PC-9 (cell line): ENCODE data around the gene LAD1. TPM values are rescaled to one million over a fixed set of nuclear protein-coding genes. Genes with fewer than 3 reads are reported as not detected.

Experiments used
- BruUV-seq: library from RNA; stranded (reverse); fragments of 400-500 nt; replicated peaks from 2 replicates; lab custom pipeline; 2021; lab: Mats Ljungman, UMichigan
- CTCF ChIA-PET: fragments of 300-600 bp; sonication (Branson Sonifier 250); formaldehyde crosslinking; loops from one replicate; lab custom pipeline; 2022; ENCODE audit warnings: antibody characterized with exemption; lab: Charles Lee
- POLR2A ChIA-PET: fragments of 300-600 bp; sonication (Branson Sonifier 250); formaldehyde crosslinking; loops from one replicate; lab custom pipeline; 2022; ENCODE audit warnings: antibody characterized with exemption; ENCODE audit not compliant: unreplicated experiment; lab: Charles Lee
- DNase-seq, 2 experiments: peaks; one replicate each; pipeline versions ENCODE4 v3.0.0 to v3.0.0-alpha.2; 2015 to 2022; ENCODE audit warnings: mixed read lengths in 1 of 2
- H2AFZ ChIP-seq: fragments of 200-600 bp; sonication (generic); 2 replicates; pipeline ENCODE4 v1.8.1; 2017; ENCODE audit warnings: antibody characterized with exemption
- H3F3A ChIP-seq: fragments of 200-600 bp; sonication (generic); 2 replicates; pipeline ENCODE4 v1.8.1; 2017; ENCODE audit warnings: antibody characterized with exemption, mild to moderate bottlenecking, low read depth; ENCODE audit not compliant: insufficient read depth
- H3K27ac ChIP-seq: fragments of 200-600 bp; sonication (generic); 2 replicates; pipeline ENCODE4 v1.6.1; 2016; ENCODE audit warnings: mixed run types
- H3K27me3 ChIP-seq: fragments of 200-600 bp; sonication (generic); 2 replicates; pipeline ENCODE4 v1.6.1; 2016; ENCODE audit warnings: low read depth, mixed run types; ENCODE audit not compliant: insufficient read depth
- H3K36me3 ChIP-seq: fragments of 200-600 bp; sonication (generic); 2 replicates; pipeline ENCODE4 v1.6.1; 2016; ENCODE audit warnings: low read depth, mixed run types
- H3K4me1 ChIP-seq: fragments of 200-600 bp; sonication (generic); replicated peaks from 2 replicates; pipeline ENCODE4 v1.6.1; 2016; ENCODE audit warnings: mixed run types; ENCODE audit not compliant: insufficient read depth
- H3K4me2 ChIP-seq: fragments of 200-600 bp; sonication (generic); 2 replicates; pipeline ENCODE4 v1.6.1; 2017; ENCODE audit warnings: mixed run types
- H3K4me3 ChIP-seq: fragments of 200-600 bp; sonication (generic); 2 replicates; pipeline ENCODE4 v1.6.1; 2016; ENCODE audit warnings: mixed run types
- H3K79me2 ChIP-seq: fragments of 200-600 bp; sonication (generic); 2 replicates; pipeline ENCODE4 v1.6.1; 2017; ENCODE audit warnings: low read depth, mixed run types
- H3K9me2 ChIP-seq: fragments of 200-600 bp; sonication (generic); 2 replicates; pipeline ENCODE4 v1.8.1; 2017; ENCODE audit warnings: mild to moderate bottlenecking; ENCODE audit not compliant: insufficient read depth
- H3K9me3 ChIP-seq: fragments of 200-600 bp; sonication (generic); 2 replicates; pipeline ENCODE4 v1.8.1; 2016; ENCODE audit warnings: low read depth; ENCODE audit not compliant: insufficient read depth
- H4K20me1 ChIP-seq: fragments of 200-600 bp; sonication (generic); 2 replicates; pipeline ENCODE4 v1.8.1; 2017; ENCODE audit not compliant: insufficient read depth
- EZH2 ChIP-seq: fragments of 200-600 bp; sonication (generic); IDR thresholded peaks from 2 replicates; pipeline ENCODE4 v1.8.0; 2017; ENCODE audit warnings: antibody characterized with exemption, low read depth
- intact Hi-C: fragments of 100-400 bp; cut with micrococcal nuclease; formaldehyde crosslinking; loops from one replicate; pipeline ENCODE4 v1.10.0; 2022; ENCODE audit not compliant: unreplicated experiment
- total RNA-seq: library from RNA; stranded (reverse); gene quantifications from 2 replicates; pipeline ENCODE4 v1.2.3, GENCODE V29; 2021
- TF ChIP-seq, protein P1 (sequence below): fragments of 200-600 bp; sonication (generic); conservative IDR thresholded peaks from 2 replicates; pipeline ENCODE4 v1.6.1; 2017; ENCODE audit warnings: mixed run types, antibody characterized with exemption, mild to moderate bottlenecking, moderate library complexity

The LAD1 gene
- total RNA-seq, 1 experiment from 2014 or later, result 54.7 TPM

DNA sequence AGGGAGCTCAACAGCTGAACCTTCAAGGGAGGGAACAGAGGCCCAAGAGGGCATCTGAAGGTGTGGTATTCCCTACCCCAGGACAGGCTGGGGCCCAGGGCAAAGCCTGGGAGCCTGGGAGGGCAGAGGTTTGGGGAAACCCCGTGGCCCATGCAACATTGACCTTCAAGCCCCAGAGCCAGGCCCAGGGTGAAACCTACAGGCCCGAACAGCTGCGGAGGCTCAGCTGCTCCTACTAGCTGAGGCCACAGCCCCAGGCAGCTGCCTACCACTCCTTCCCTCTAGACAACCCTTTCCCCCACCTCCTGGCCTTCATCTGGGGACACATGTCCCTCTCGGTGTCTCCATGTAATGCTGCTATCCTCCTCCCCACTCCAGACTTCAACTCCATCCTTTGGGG lies 3.2 kb downstream of the LAD1 start:
- no peak for DNase-seq
- ChIA-PET POLR2A (no interaction called here), CTCF (interaction anchor here (0.8 to 2.9 kb wide), 2 partner anchors 11 to 117 kb away, joined by 3 to 15 read pairs; no protein-coding TSS in a partner anchor)
- no peaks in the 10 kb centered on the region for H3K9me2 ChIP-seq
- no peak overlapping the region for H2AFZ ChIP-seq
- TF ChIP-seq EZH2, result no peak
- TF ChIP-seq, protein P1, sequence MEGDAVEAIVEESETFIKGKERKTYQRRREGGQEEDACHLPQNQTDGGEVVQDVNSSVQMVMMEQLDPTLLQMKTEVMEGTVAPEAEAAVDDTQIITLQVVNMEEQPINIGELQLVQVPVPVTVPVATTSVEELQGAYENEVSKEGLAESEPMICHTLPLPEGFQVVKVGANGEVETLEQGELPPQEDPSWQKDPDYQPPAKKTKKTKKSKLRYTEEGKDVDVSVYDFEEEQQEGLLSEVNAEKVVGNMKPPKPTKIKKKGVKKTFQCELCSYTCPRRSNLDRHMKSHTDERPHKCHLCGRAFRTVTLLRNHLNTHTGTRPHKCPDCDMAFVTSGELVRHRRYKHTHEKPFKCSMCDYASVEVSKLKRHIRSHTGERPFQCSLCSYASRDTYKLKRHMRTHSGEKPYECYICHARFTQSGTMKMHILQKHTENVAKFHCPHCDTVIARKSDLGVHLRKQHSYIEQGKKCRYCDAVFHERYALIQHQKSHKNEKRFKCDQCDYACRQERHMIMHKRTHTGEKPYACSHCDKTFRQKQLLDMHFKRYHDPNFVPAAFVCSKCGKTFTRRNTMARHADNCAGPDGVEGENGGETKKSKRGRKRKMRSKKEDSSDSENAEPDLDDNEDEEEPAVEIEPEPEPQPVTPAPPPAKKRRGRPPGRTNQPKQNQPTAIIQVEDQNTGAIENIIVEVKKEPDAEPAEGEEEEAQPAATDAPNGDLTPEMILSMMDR, result no peak
- H4K20me1 ChIP-seq, result peaks cover 28% of the 10 kb centered on the region
- no peak overlapping the region for H3K27ac ChIP-seq
- intact Hi-C loops, result loop anchor here (2.0 to 5.0 kb wide), 3 partner anchors 19 to 94 kb away; partner anchors contain the start of gene TNNT2
- H3K4me3 ChIP-seq, result no peak overlapping the region
- 0 out of 2 replicates have a peak, but pooled peaks cover 3% of the 10 kb centered on the region for H3K36me3 ChIP-seq
- no peaks in the 10 kb centered on the region for H3K9me3 ChIP-seq
- peak overlapping the region; percentile 99; the same call in 1 of the 2 replicates for H3K4me2 ChIP-seq
- H3K4me1 ChIP-seq, result peaks cover 42% of the 10 kb centered on the region
- H3F3A ChIP-seq, result peaks cover 21% of the 10 kb centered on the region; the same call in 1 of the 2 replicates
- peaks cover 87% of the 10 kb centered on the region for H3K79me2 ChIP-seq
- H3K27me3 ChIP-seq, result no peaks in the 10 kb centered on the region
- BruUV-seq, result no TSS peak

DNA sequence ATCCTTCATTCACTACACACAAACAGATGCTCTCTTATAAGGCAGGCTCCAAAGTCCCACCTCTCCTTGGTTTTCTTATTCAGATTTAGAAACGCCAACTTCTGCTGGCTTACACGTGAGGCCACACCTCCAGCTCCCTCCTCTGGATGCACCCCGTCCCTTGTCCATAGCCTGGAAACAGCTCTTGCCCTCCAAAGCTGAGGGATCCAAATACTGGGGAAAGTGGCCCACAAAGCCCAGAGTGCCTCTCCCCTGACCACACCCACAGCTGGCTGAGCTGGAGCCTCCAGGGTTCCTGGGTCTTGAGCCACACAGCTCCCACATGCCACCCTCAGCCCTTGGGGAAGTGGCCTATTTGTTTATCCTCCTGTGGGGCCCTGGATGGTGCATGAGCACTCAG lies 4.5 kb downstream of the LAD1 start:
- no peak for DNase-seq
- H4K20me1 ChIP-seq, result peaks cover 29% of the 10 kb centered on the region
- peaks cover 29% of the 10 kb centered on the region for H3K4me1 ChIP-seq
- H2AFZ ChIP-seq, result no peak overlapping the region
- intact Hi-C loops, result no loop called here
- no peak overlapping the region for H3K4me2 ChIP-seq
- TF ChIP-seq EZH2, result no peak
- TF ChIP-seq, protein P1, result no peak
- CTCF ChIA-PET, result no interaction called here
- H3K4me3 ChIP-seq, result no peak overlapping the region
- H3K36me3 ChIP-seq, result 0 out of 2 replicates have a peak, but pooled peaks cover 3% of the 10 kb centered on the region
- H3K27me3 ChIP-seq, result no peaks in the 10 kb centered on the region
- H3K9me3 ChIP-seq, result no peaks in the 10 kb centered on the region
- no TSS peak for BruUV-seq
- no peak overlapping the region for H3K27ac ChIP-seq
- peaks cover 21% of the 10 kb centered on the region; the same call in 1 of the 2 replicates for H3F3A ChIP-seq
- no peaks in the 10 kb centered on the region for H3K9me2 ChIP-seq
- H3K79me2 ChIP-seq, result peaks cover 85% of the 10 kb centered on the region
- POLR2A ChIA-PET, result interaction anchor here (0.5 kb wide), 1 partner anchor 86 kb away, joined by 7 read pairs; no protein-coding TSS in a partner anchor

DNA sequence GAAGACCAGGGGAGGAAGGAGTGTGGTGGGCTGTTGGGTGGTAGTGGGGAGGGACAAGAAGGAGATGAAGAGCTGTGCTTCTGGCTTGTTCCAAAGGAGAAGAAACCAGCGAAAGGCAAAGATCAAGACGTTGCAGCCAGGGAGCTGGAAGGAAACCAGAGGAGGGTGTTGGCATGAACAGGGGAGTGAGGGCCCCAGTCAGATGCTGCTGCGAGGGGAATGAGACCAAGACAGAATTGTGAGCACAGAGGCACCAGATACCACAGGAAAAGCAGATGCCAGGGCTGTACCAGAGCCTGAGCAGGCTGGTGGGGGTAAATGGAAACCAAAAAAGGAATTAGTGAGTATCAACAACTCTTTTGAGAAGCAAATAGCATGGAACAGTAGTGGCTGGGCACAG lies 6.0 kb downstream of the LAD1 start:
- no peak overlapping the region for H3K4me2 ChIP-seq
- ChIA-PET POLR2A (no interaction called here), CTCF (no interaction called here)
- DNase-seq, result no peak
- no TSS peak for BruUV-seq
- peaks cover 33% of the 10 kb centered on the region for H4K20me1 ChIP-seq
- H3K79me2 ChIP-seq, result peaks cover 74% of the 10 kb centered on the region
- H2AFZ ChIP-seq, result no peak overlapping the region
- TF ChIP-seq, protein P1, result no peak
- TF ChIP-seq EZH2, result no peak
- H3K36me3 ChIP-seq, result 0 out of 2 replicates have a peak, but pooled peaks cover 3% of the 10 kb centered on the region
- no peak overlapping the region for H3K4me3 ChIP-seq
- no peaks in the 10 kb centered on the region for H3K9me2 ChIP-seq
- peaks cover 22% of the 10 kb centered on the region for H3K4me1 ChIP-seq
- peaks cover 16% of the 10 kb centered on the region; the same call in 1 of the 2 replicates for H3F3A ChIP-seq
- no peaks in the 10 kb centered on the region for H3K9me3 ChIP-seq
- no peaks in the 10 kb centered on the region for H3K27me3 ChIP-seq
- intact Hi-C loops, result no loop called here
- no peak overlapping the region for H3K27ac ChIP-seq
